Measurements from ENCODE around the gene SYNGR1. TPM values are rescaled to one million over a fixed set of nuclear protein-coding genes. Genes with fewer than 3 reads are reported as not detected.

The SYNGR1 gene
- total and polyA plus RNA-seq, 2 experiments from 2014 or later = 30.9 to 37.0 TPM

GRCh38 chr22:39419096-39419495, 69.3 kb downstream of the SYNGR1 start:
- Histone ChIP-seq H3K9me2 (ENCODE audit: insufficient read depth) (no peaks in the 10 kb centered on the region), H3K4me2 (no peak overlapping the region), H3K36me3 (ENCODE audit: insufficient read depth) (peaks cover 7% of the 10 kb centered on the region; the same call in 1 of the 2 replicates), H3K27me3 (ENCODE audit: insufficient read depth) (no peaks in the 10 kb centered on the region), H2AFZ (no peak overlapping the region), H3K27ac (ENCODE audit: low read depth) (no peak overlapping the region), H3K4me1 (ENCODE audit: insufficient read depth) (no peaks in the 10 kb centered on the region), H3K79me2 (replicated peaks; ENCODE audit: insufficient read depth) (no peaks in the 10 kb centered on the region), H4K20me1 (replicated peaks; ENCODE audit: insufficient read depth) (no peaks in the 10 kb centered on the region; the same call in 1 of the 2 replicates), H3F3A (replicated peaks; ENCODE audit: low read depth) (no peaks in the 10 kb centered on the region), H3K4me3 (no peak overlapping the region)
- peaks cover 42% of the 10 kb centered on the region for H3K36me3 Mint-ChIP-seq (ENCODE audit: low read depth)
- H3K27ac Mint-ChIP-seq = 0 out of 2 replicates have a peak overlapping the region, but pooled peaks have one; percentile 54
- ATAC-seq = no peak
- DNase-seq (ENCODE audit: low spot score) = no peak
- no peaks in the 10 kb centered on the region for H3K9me3 Mint-ChIP-seq
- H3K4me1 Mint-ChIP-seq = no peaks in the 10 kb centered on the region; the same call in 1 of the 3 replicates
- H3K4me3 Mint-ChIP-seq = no peak overlapping the region
- peaks cover 5% of the 10 kb centered on the region for H3K27me3 Mint-ChIP-seq (ENCODE audit: insufficient read depth, low read depth, poor library complexity)
- TF ChIP-seq STAT1 (IDR thresholded peaks at IDR 0.05; ENCODE audit: unreplicated experiment) (no peak), ETS1 (IDR thresholded peaks at IDR 0.05) (no peak), ZNF114 (CRISPR knock-in tag; IDR thresholded peaks at IDR 0.05) (no peak), POLR2AphosphoS5 (IDR thresholded peaks at IDR 0.05; ENCODE audit: low read depth) (no peak), ZNF462 (CRISPR knock-in tag; IDR thresholded peaks at IDR 0.05) (no peak), REST (IDR thresholded peaks at IDR 0.05; ENCODE audit: unreplicated experiment) (no peak), NANOG (IDR thresholded peaks at IDR 0.05; ENCODE audit: borderline replicate concordance) (no peak), JUNB (IDR thresholded peaks at IDR 0.05; ENCODE audit: unreplicated experiment) (no peak), EZH2phosphoT487 (IDR thresholded peaks at IDR 0.05; ENCODE audit: unreplicated experiment) (no peak), ZNF331 (CRISPR knock-in tag; IDR thresholded peaks at IDR 0.05; ENCODE audit: low read depth) (no peak), EZH2 (IDR thresholded peaks at IDR 0.05; ENCODE audit: low read depth, unreplicated experiment) (no peak), CREB1 (CRISPR knock-in tag; IDR thresholded peaks at IDR 0.05; ENCODE audit: low read depth) (no peak), CTCF (conservative IDR thresholded peaks at IDR 0.05; ENCODE audit: low read depth in 2 of 2) (no peak)
